Right lobe of liver (tissue), 6 donors: ENCODE data around the gene SERPINH1. TPM values are rescaled to one million over a fixed set of nuclear protein-coding genes. Genes with fewer than 3 reads are reported as not detected.

ENCODE experiments used
- ATAC-seq, 4 donors: fragments of 200-7000 bp; cut with Tn5 transposase; one replicate each; pipeline ENCODE4 v1.9.1; 2020; ENCODE audit warnings: mild to moderate bottlenecking in 4 of 4, moderate library complexity in 4 of 4
- DNase-seq, 3 donors: peaks; one replicate each; pipeline ENCODE4 v3.0.0-alpha.2; 2020
- H3K27ac ChIP-seq, 3 donors: fragments of 200-600 bp; one replicate each; pipeline ENCODE4 v1.8.0; 2022
- H3K27me3 ChIP-seq, 2 donors: fragments of 200-600 bp; one replicate each; pipeline ENCODE4 v1.8.0; 2022
- H3K36me3 ChIP-seq, 4 donors: fragments of 200-600 bp; sonication (generic) in 1 of 4; one replicate each; pipeline versions ENCODE4 v1.5.1 to v1.8.0; 2017 to 2022; ENCODE audit warnings: control low read depth in 1 of 4
- H3K4me1 ChIP-seq, 4 donors: fragments of 200-600 bp; sonication (generic) in 1 of 4; one replicate each; pipeline versions ENCODE4 v1.5.1 to v1.8.0; 2017 to 2022; ENCODE audit warnings: control low read depth in 1 of 4
- H3K4me3 ChIP-seq, 3 donors: fragments of 200-600 bp; one replicate each; pipeline ENCODE4 v1.8.0; 2022
- H3K9me3 ChIP-seq, 4 donors: fragments of 200-600 bp; sonication (generic) in 1 of 4; one replicate each; pipeline versions ENCODE4 v1.5.1 to v1.8.0; 2017 to 2022; ENCODE audit warnings: control low read depth in 1 of 4
- POLR2A ChIP-seq: fragments of 450-650 bp; IDR thresholded peaks from one replicate; pipeline ENCODE4 v1.6.1; 2017; ENCODE audit warnings: antibody characterized with exemption, mild to moderate bottlenecking
- WGBS: methylation state at CpG from one replicate; pipeline ENCODE4 v1.1.6; 2018; ENCODE audit warnings: low coverage, low lambda C conversion rate; ENCODE audit not compliant: insufficient coverage; ENCODE audit errors: missing lambda C conversion rate; 5-methylcytosine and 5-hydroxymethylcytosine counted together
- intact Hi-C, 2 donors: fragments of 100-400 bp; cut with DNase I; formaldehyde crosslinking; loops; one replicate each; pipeline versions ENCODE4 v1.11.2 to v1.14.1; 2022
- total RNA-seq, 6 experiments: library from RNA; depleted of rRNA in 2 of 6; stranded (reverse); fragments of >200 nt in 2 of 6; fragmentation: NEBNext Ultra II Directional in 3 of 6; extraction: Animal tissue kit (Norgen Biotek cat#: 25700) in 3 of 6; gene quantifications; one replicate each; pipeline versions ENCODE4 v1.1.0 to v1.2.4, GENCODE V29; 2016 to 2023
- TF ChIP-seq, protein P1 (sequence below), 4 donors: fragments of 200-600 bp in 3 of 4; fragments of 450-650 bp in 1 of 4; IDR thresholded peaks; one replicate each; pipeline versions ENCODE4 v1.5.1 to v1.8.0; 2016 to 2022; ENCODE audit warnings: antibody characterized with exemption in 4 of 4, mild to moderate bottlenecking in 2 of 4
- donor health status: DM: no; HTN: yes; CAD: no.
- donor health status: DM: no; HTN: no; CAD: no.
- donor health status: DM: no; HTN: no; CAD: no.
- donor health status: DM: no; HTN: yes; CAD: no.
- donor health status: DM: no; HTN: yes; CAD: no.

The SERPINH1 gene
- total RNA-seq, 6 experiments from 2014 or later: 14.6 to 44.3 (median 33.8) TPM

DNA sequence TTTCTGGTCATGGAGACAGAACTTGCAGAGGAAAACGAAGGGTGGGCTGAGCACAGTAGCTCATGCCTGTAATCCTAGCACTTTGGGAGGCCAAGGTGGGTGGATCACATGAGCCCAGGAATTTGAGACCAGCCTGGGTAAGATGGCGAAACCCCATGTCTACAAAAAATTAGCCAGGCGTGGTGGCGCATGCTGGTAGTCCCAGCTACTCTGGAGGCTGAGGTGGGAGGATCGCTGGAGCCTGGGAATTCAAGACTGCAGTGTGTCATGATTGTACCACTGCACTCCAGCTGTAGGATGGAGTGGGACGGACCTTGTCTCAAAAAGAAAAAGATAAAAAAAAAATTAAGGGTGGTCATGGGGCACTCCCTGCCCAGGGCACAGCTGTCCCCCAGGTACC is 5.9 kb downstream of the SERPINH1 start:
- H3K4me1 ChIP-seq: peaks cover 0 to 27% (median 13%) of the 10 kb centered on the region in 4 donors

DNA sequence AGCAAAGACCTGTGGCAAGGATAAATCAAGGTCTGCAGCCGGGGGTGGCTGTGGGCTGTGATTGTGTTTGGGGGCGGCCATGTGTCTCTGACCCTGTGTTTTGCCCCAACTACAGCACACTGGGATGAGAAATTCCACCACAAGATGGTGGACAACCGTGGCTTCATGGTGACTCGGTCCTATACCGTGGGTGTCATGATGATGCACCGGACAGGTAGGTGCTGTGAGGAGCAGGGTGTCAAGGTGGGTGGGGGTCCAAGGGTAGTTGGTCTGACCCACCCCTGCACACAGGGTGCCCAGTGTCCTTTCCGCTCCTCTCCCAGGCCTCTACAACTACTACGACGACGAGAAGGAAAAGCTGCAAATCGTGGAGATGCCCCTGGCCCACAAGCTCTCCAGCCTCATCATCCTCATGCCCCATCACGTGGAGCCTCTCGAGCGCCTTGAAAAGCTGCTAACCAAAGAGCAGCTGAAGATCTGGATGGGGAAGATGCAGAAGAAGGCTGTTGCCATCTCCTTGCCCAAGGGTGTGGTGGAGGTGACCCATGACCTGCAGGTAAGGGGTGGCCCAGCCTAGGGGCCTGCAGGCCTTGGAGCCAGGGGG is 6.7 kb downstream of the SERPINH1 start:
- no peak for TF ChIP-seq POLR2A
- 83% methylated on average over 5 of the region's 14 CpGs for WGBS

More for the DNA sequence above, 5.9 kb downstream of the SERPINH1 start:
- Histone ChIP-seq H3K27me3 (no peaks in the 10 kb centered on the region), H3K4me3 (no peak overlapping the region), H3K9me3 (no peaks in the 10 kb centered on the region), H3K36me3 (peaks cover 8 to 68% (median 33%) of the 10 kb centered on the region in 4 donors), H3K27ac (no peak overlapping the region)
- DNase-seq (no peak), ATAC-seq (no peak)
- 88% methylated on average over 3 of the region's 6 CpGs for WGBS
- intact Hi-C loops: no loop called here
- TF ChIP-seq, protein P1, sequence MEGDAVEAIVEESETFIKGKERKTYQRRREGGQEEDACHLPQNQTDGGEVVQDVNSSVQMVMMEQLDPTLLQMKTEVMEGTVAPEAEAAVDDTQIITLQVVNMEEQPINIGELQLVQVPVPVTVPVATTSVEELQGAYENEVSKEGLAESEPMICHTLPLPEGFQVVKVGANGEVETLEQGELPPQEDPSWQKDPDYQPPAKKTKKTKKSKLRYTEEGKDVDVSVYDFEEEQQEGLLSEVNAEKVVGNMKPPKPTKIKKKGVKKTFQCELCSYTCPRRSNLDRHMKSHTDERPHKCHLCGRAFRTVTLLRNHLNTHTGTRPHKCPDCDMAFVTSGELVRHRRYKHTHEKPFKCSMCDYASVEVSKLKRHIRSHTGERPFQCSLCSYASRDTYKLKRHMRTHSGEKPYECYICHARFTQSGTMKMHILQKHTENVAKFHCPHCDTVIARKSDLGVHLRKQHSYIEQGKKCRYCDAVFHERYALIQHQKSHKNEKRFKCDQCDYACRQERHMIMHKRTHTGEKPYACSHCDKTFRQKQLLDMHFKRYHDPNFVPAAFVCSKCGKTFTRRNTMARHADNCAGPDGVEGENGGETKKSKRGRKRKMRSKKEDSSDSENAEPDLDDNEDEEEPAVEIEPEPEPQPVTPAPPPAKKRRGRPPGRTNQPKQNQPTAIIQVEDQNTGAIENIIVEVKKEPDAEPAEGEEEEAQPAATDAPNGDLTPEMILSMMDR (IDR thresholded peaks at IDR 0.05): no peak
- TF ChIP-seq POLR2A: no peak

DNA sequence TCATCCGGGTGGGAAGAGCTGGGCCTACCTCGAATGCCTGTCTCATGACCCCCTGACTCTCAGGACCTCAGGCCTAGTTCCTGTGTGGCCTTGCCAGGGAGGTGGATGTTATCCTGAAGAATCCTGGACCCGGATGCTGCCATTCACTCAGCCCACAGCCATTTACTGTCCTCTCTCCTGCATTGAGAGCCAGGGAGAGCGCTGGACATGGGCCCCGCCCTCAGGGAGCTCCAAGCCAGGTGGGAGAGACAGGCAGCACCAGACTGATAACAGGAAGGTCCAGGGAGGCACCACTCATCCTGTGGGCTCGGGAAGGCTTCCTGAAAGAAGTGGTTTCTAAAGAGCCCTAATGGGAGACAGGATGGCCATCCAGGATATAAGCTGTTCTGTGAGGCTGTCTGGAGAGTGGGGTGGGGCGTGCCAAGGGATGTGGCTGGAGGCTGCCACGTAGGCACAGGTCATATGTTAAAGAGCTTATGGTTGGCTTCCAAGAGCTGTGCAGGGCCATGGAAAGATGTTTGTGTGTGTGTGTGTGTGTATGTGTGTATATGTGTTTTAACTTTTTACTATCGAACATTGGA is 8.6 kb downstream of the SERPINH1 start:
- H3K9me3 ChIP-seq: no peaks in the 10 kb centered on the region
- H3K4me3 ChIP-seq: no peak overlapping the region
- ATAC-seq (no peak), DNase-seq (no peak)
- H3K4me1 ChIP-seq: peaks cover 0 to 3% (median under 1%) of the 10 kb centered on the region in 4 donors
- intact Hi-C loops: no loop called here
- WGBS: 64% methylated on average over 5 of the region's 9 CpGs
- TF ChIP-seq, protein P1 (IDR thresholded peaks at IDR 0.05): no peak
- no peak for TF ChIP-seq POLR2A
- peaks cover 8 to 71% (median 35%) of the 10 kb centered on the region in 4 donors for H3K36me3 ChIP-seq
- H3K27me3 ChIP-seq: no peaks in the 10 kb centered on the region
- H3K27ac ChIP-seq: no peak overlapping the region

More for the DNA sequence above, 6.7 kb downstream of the SERPINH1 start:
- Histone ChIP-seq H3K9me3 (no peaks in the 10 kb centered on the region), H3K4me3 (no peak overlapping the region), H3K27me3 (no peaks in the 10 kb centered on the region), H3K4me1 (peaks cover 0 to 21% (median 10%) of the 10 kb centered on the region in 4 donors), H3K27ac (no peak overlapping the region), H3K36me3 (peaks cover 8 to 71% (median 35%) of the 10 kb centered on the region in 4 donors)
- ATAC-seq (no peak), DNase-seq (no peak)
- intact Hi-C loops: no loop called here

DNA sequence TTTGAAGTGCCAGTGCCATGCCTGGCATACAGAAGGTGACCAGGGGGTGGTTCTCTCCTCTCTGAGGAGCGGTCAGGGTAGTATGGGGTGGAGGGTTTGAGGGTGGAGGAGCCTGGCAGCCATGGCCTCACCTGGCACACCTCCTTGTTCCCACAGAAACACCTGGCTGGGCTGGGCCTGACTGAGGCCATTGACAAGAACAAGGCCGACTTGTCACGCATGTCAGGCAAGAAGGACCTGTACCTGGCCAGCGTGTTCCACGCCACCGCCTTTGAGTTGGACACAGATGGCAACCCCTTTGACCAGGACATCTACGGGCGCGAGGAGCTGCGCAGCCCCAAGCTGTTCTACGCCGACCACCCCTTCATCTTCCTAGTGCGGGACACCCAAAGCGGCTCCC is 9.6 kb downstream of the SERPINH1 start:
- TF ChIP-seq, protein P1 (IDR thresholded peaks at IDR 0.05): no peak
- no peak for TF ChIP-seq POLR2A
- ATAC-seq (no peak), DNase-seq (no peak)
- Histone ChIP-seq H3K4me3 (no peak overlapping the region), H3K27me3 (no peaks in the 10 kb centered on the region), H3K4me1 (no peaks in the 10 kb centered on the region), H3K27ac (no peak overlapping the region), H3K9me3 (no peaks in the 10 kb centered on the region), H3K36me3 (peaks cover 8 to 66% (median 35%) of the 10 kb centered on the region in 4 donors)
- WGBS: 89% methylated on average over 5 of the region's 14 CpGs
- intact Hi-C loops: no loop called here

DNA sequence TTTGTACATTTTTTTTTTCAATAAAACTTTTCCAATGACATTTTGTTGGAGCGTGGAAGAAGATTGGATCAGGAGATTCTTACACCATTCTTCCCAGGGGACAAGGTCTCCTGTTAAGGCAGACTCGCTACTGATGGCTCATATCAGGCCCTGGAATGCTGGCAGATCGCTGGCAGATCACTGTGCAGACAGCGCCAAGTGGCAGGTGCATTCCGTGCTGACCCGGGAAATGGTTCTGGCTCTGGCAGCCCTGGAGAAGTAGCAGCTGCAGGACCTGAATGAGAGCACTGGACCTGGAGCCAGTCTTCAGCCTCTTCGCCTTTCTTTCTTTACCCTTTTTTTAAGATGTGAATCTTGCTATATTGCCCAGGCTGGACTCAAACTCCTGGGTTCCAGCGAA is 10.7 kb downstream of the SERPINH1 start:
- Histone ChIP-seq H3K27ac (no peak overlapping the region), H3K36me3 (peaks cover 7 to 55% (median 29%) of the 10 kb centered on the region in 4 donors), H3K27me3 (no peaks in the 10 kb centered on the region), H3K9me3 (no peaks in the 10 kb centered on the region), H3K4me3 (no peak overlapping the region), H3K4me1 (no peaks in the 10 kb centered on the region)
- 59% methylated on average over 7 of the region's 8 CpGs for WGBS
- DNase-seq (no peak), ATAC-seq (no peak)
- TF ChIP-seq POLR2A: no peak
- TF ChIP-seq, protein P1 (IDR thresholded peaks at IDR 0.05): no peak
- intact Hi-C loops: no loop called here
